K562 (cell line): ENCODE measurements around the gene TSSK2. TPM values are rescaled to one million over a fixed set of nuclear protein-coding genes. Genes with fewer than 3 reads are reported as not detected.

ENCODE experiments used
- ATAC-seq: fragments of 200-7000 bp; cut with Tn5 transposase; 3 replicates; pipeline ENCODE4 v1.9.1; 2020; ENCODE audit warnings: moderate library complexity
- BruUV-seq: library from RNA; stranded (reverse); fragments of 400-500 nt; replicated peaks from 2 replicates; lab custom pipeline; 2021; lab: Mats Ljungman, UMichigan
- CTCF ChIA-PET: fragments of 300-600 bp; formaldehyde crosslinking; extraction: SDS; loops from one replicate; lab custom pipeline; 2021; ENCODE audit warnings: low intra/inter-chr PET ratio; lab: Yijun Ruan, JAX
- POLR2A ChIA-PET: fragments of 300-600, 350-650 bp; sonication (Branson Sonifier 250); formaldehyde crosslinking; extraction: SDS; loops from one replicate; lab custom pipeline; 2021; ENCODE audit warnings: antibody characterized with exemption, inconsistent platforms; lab: Yijun Ruan, JAX
- DNase-seq, 4 experiments: peaks; one replicate each; pipeline versions ENCODE4 v3.0.0 to v3.0.0-alpha.2; 2011 to 2018; ENCODE audit warnings: low spot score in 3 of 4, mixed read lengths in 3 of 4; ENCODE audit errors: extremely low read depth in 1 of 4
- FAIRE-seq: peaks from 2 replicates; lab custom pipeline; 2011; peaks lifted over from hg19 to GRCh38; lab: Jason Lieb, UNC
- H2AFZ ChIP-seq: 2 replicates; pipeline ENCODE4 v1.6.0; 2011; ENCODE audit warnings: low read depth, low read length, control low read depth, inconsistent platforms
- H3K27ac ChIP-seq: fragments of 200-600 bp; 3 replicates; pipeline ENCODE4 v1.8.0; 2011; ENCODE audit warnings: low read depth, mild to moderate bottlenecking, control low read depth, inconsistent platforms, low read length, moderate library complexity, mixed read lengths; ENCODE audit errors: extremely low read depth
- H3K27me3 ChIP-seq, 2 experiments: fragments of 300-600 bp in 1 of 2; 2 replicates in 1 of 2; 3 replicates in 1 of 2; pipeline versions ENCODE4 v1.6.0 to v1.8.0; 2011; ENCODE audit warnings: inconsistent platforms in 2 of 2, low read length in 2 of 2, mild to moderate bottlenecking in 1 of 2, mixed read lengths in 1 of 2, moderate library complexity in 1 of 2; ENCODE audit not compliant: control insufficient read depth in 2 of 2, insufficient read depth in 2 of 2
- H3K36me3 ChIP-seq: fragments of 300-600 bp; 3 replicates; pipeline ENCODE4 v1.8.0; 2011; ENCODE audit warnings: mild to moderate bottlenecking, low read length, inconsistent platforms; ENCODE audit not compliant: control insufficient read depth, insufficient read depth
- H3K4me1 ChIP-seq, 2 experiments: fragments of 200-600 bp in 1 of 2; replicated peaks in 1 of 2; 2 replicates in 1 of 2; 3 replicates in 1 of 2; pipeline versions ENCODE4 v1.5.1 to v1.8.0; 2011; ENCODE audit warnings: inconsistent platforms in 2 of 2, low read length in 2 of 2, mild to moderate bottlenecking in 1 of 2, mixed read lengths in 1 of 2, moderate library complexity in 1 of 2; ENCODE audit not compliant: control insufficient read depth in 2 of 2, insufficient read depth in 2 of 2
- H3K4me2 ChIP-seq: 2 replicates; pipeline ENCODE4 v1.6.1; 2011; ENCODE audit warnings: low read length, control low read depth, inconsistent platforms, mixed read lengths; ENCODE audit not compliant: insufficient read depth
- H3K4me3 ChIP-seq: fragments of 200-600 bp; sonication (generic), shearing (Covaris generic); 2 replicates; pipeline ENCODE4 v1.5.1; 2016; ENCODE audit warnings: control low read depth, inconsistent platforms
- H3K79me2 ChIP-seq: fragments of 200-600 bp; 3 replicates; pipeline ENCODE4 v1.8.0; 2011; ENCODE audit warnings: low read length, inconsistent platforms; ENCODE audit not compliant: control insufficient read depth, insufficient read depth
- H3K9ac ChIP-seq, 2 experiments: 2 replicates each; pipeline versions ENCODE4 v1.6.0 to v1.6.1; 2011; ENCODE audit warnings: low read depth in 2 of 2, low read length in 2 of 2, control low read depth in 1 of 2, inconsistent platforms in 1 of 2, mild to moderate bottlenecking in 1 of 2, mixed read lengths in 1 of 2; ENCODE audit not compliant: insufficient read depth in 1 of 2
- H3K9me1 ChIP-seq: one replicate; pipeline ENCODE4 v1.6.0; 2011; ENCODE audit warnings: inconsistent platforms, mild to moderate bottlenecking, low read length, moderate library complexity; ENCODE audit not compliant: control insufficient read depth, insufficient read depth
- H3K9me3 ChIP-seq: replicated peaks from 2 replicates; pipeline ENCODE4 v1.5.1; 2011; ENCODE audit warnings: low read depth, low read length, inconsistent platforms; ENCODE audit not compliant: control insufficient read depth, insufficient read depth
- H4K20me1 ChIP-seq: replicated peaks from 2 replicates; pipeline ENCODE4 v1.6.1; 2011; ENCODE audit warnings: low read length, inconsistent platforms, mixed read lengths; ENCODE audit not compliant: control insufficient read depth, insufficient read depth
- CHD7 ChIP-seq: fragments of 200-600 bp; sonication (generic); IDR thresholded peaks from one replicate; pipeline ENCODE4 v1.6.1; 2012; ENCODE audit warnings: mild to moderate bottlenecking, low read depth, low read length, inconsistent platforms
- IRF2 ChIP-seq: sonication (generic); formaldehyde crosslinking; IDR thresholded peaks from 2 replicates; pipeline ENCODE4 v1.8.1; 2022; ENCODE audit warnings: mild to moderate bottlenecking, missing genetic modification reagents
- NR2C2 ChIP-seq, 2 experiments: fragments of 200-800 bp in 1 of 2; sonication (Bioruptor generic) in 1 of 2; sonication (generic) in 1 of 2; formaldehyde crosslinking in 1 of 2; IDR thresholded peaks; 2 replicates each; pipeline versions ENCODE4 v1.6.1 to v1.8.0; 2016 to 2022; ENCODE audit warnings: mild to moderate bottlenecking in 1 of 2, missing compliant biosample characterization in 1 of 2, missing genetic modification characterization in 1 of 2, missing genetic modification reagents in 1 of 2
- RBFOX2 ChIP-seq: fragments of 200-400 bp; formaldehyde crosslinking; IDR thresholded peaks from 2 replicates; pipeline ENCODE4 v1.6.1; 2017; ENCODE audit warnings: low read depth, mild to moderate bottlenecking, low read length, moderate library complexity
- USF1 ChIP-seq: sonication (generic); formaldehyde crosslinking; IDR thresholded peaks from 2 replicates; pipeline ENCODE4 v1.9.0; 2022; ENCODE audit warnings: mild to moderate bottlenecking, missing genetic modification reagents
- ZNF124 ChIP-seq: sonication (generic); formaldehyde crosslinking; IDR thresholded peaks from 2 replicates; pipeline ENCODE4 v1.8.1; 2022; ENCODE audit warnings: missing genetic modification reagents
- ZNF165 ChIP-seq: fragments of 250-450 bp; sonication (Bioruptor Pico); IDR thresholded peaks from 2 replicates; pipeline ENCODE4 v1.4.0; 2020; ENCODE audit warnings: borderline replicate concordance
- WGBS: fragments of 100-300 bp; shearing (Covaris generic); methylation state at CpG from one replicate; pipeline ENCODE4 v1.1.6; 2016; ENCODE audit warnings: low coverage, mixed read lengths; ENCODE audit not compliant: insufficient coverage; ENCODE audit errors: missing lambda C conversion rate; 5-methylcytosine and 5-hydroxymethylcytosine counted together
- in situ Hi-C: fragments of 300-500 bp; cut with MboI; formaldehyde crosslinking; loops from 4 replicates; pipeline ENCODE4 v1.15.0; 2018; ENCODE audit warnings: inconsistent platforms, mixed read lengths
- intact Hi-C: fragments of 100-400 bp; cut with micrococcal nuclease; formaldehyde crosslinking; loops from 2 replicates; pipeline ENCODE4 v1.14.2; 2022
- polyA plus RNA-seq, 8 experiments: library from polyadenylated mRNA; depleted of rRNA in 4 of 8; stranded (reverse) in 5 of 8; unstranded in 3 of 8; fragments of >200 nt; fragmentation: Nextera tagmentation in 2 of 8; fragmentation: Illumina TruSeq in 1 of 8; extraction: Ambion mirVana in 2 of 8; extraction: Trizol in 1 of 8; gene quantifications; 2 replicates each; pipeline versions ENCODE4 v1.2.1 to v1.2.3, GENCODE V29; 2011 to 2014; ENCODE audit warnings: inconsistent platforms in 1 of 8, missing spikeins in 1 of 8
- total RNA-seq, 7 experiments: library from RNA; depleted of rRNA in 6 of 7; stranded (reverse); fragments of >200 nt in 6 of 7; fragmentation: Illumina TruSeq in 2 of 7; extraction: Trizol in 2 of 7; gene quantifications; 2 replicates each; pipeline versions ENCODE4 v1.2.1 to v1.2.3, GENCODE V29; 2011 to 2021; ENCODE audit warnings: low replicate concordance in 1 of 7

Gene TSSK2
- total and polyA plus RNA-seq, 9 of the 15 experiments (the other 6 are each of a cell fraction or from before 2014, with no cell fraction given) = 0.04 TPM; not detected in 8

- TF ChIP-seq RBFOX2 = peak; percentile 56; the same call in 1 of the 2 replicates
- no peak for TF ChIP-seq NR2C2 (CRISPR knock-in tag; IDR thresholded peaks at IDR 0.05)
- no peak for TF ChIP-seq NR2C2 (tag; IDR thresholded peaks at IDR 0.05)
- peak; percentile 22; the same call in 1 of the 2 replicates for TF ChIP-seq USF1 (CRISPR knock-in tag)
These were observed 1.7 kb downstream of the TSSK2 start (continued) for GRCh38 chr22:19132693-19133400.

- CTCF ChIA-PET = no interaction called here
- TF ChIP-seq IRF2 (CRISPR knock-in tag) = peak; percentile 84; the same call in 1 of the 2 replicates
- no peak for TF ChIP-seq ZNF165 (CRISPR knock-in tag)
- TF ChIP-seq CHD7 = peak; percentile 44
- TF ChIP-seq ZNF124 = peak; percentile 75; the same call in 1 of the 2 replicates
These were observed 2.5 kb downstream of the TSSK2 start for GRCh38 chr22:19133561-19133960.

More at GRCh38 chr22:19133561-19133960, 2.5 kb downstream of the TSSK2 start:
- no peak overlapping the region for H3K27ac ChIP-seq
- no TSS peak for BruUV-seq
- ATAC-seq (no peak), DNase-seq (no peak), FAIRE-seq (no peak)
- H3K4me3 ChIP-seq = no peak overlapping the region
- no peaks in the 10 kb centered on the region for H3K79me2 ChIP-seq
- 91% methylated on average over 13 of the region's 13 CpGs for WGBS
- H2AFZ ChIP-seq = no peak overlapping the region
- peaks cover 0 to 41% of the 10 kb centered on the region in 2 experiments; a peak in 1 of 5 replicates for H3K4me1 ChIP-seq
- in situ Hi-C loops = no loop called here
- H3K9me1 ChIP-seq = peaks cover 15% of the 10 kb centered on the region
- H3K36me3 ChIP-seq = peaks cover 70% of the 10 kb centered on the region
- no peaks in the 10 kb centered on the region for H3K27me3 ChIP-seq
- POLR2A ChIA-PET = interaction anchor here (0.5 to 3.8 kb wide), 14 partner anchors 9 to 1524 kb away, joined by 3 to 31 read pairs (median 4); partner anchors contain the start of genes DGCR2 and ESS2
- peak overlapping the region in 1 of 2 experiments; percentile 5; a peak in 1 of 4 replicates for H3K9ac ChIP-seq
- intact Hi-C loops = loop anchor here (10.0 kb wide), 1 partner anchor 59 kb away; no protein-coding TSS in a partner anchor
- H3K4me2 ChIP-seq = no peak overlapping the region
- H4K20me1 ChIP-seq = peaks cover 17% of the 10 kb centered on the region; the same call in 1 of the 2 replicates
- no peaks in the 10 kb centered on the region for H3K9me3 ChIP-seq
